ENCODE measurements around the gene KIF6. TPM values are rescaled to one million over a fixed set of nuclear protein-coding genes. Genes with fewer than 3 reads are reported as not detected.

KIF6 gene
- polyA plus RNA-seq, 3 donors: not detected

DNA sequence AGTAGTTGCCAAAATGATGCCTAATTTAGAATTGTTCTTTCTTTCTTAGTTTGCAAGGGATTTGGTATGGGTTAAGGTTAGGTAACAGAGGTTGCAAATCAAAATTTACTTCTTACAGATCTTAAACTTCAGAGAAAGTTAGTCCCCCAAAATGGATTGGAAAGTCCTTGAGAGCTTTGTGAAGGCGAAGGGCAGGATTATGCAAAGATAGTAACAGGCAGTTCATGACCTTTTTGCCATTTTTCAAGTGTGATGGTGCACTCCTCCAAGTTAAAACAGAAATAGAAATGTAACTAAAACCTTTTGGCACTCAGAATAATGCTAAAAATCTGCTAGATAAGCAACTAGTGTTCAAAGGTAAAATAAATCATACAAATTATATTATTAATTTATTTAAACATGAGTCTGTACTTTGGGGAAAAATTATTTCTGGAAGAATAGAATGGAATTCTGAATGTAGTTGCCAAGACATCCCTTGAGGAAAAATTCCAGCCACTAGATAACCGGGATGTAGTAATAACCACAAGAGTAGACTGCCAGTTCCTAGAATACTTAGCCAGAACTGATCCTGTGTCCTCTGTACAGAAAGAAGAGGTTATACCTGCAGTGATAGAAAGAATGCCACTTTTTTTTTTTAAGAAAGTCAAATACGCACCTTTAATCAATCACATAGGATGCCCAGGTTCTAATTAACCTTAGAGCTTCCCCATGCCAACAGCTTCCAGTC lies 35.2 kb upstream of the KIF6 start:
- Histone ChIP-seq H3K9me3 (replicated peaks in 1 of 2; ENCODE audit: control insufficient read depth in 1 of 2, insufficient read depth in 1 of 2, low read length in 2 of 2) (no peaks in the 10 kb centered on the region), H3K36me3 (replicated peaks in 1 of 2; ENCODE audit: control insufficient read depth in 1 of 2, insufficient read depth in 2 of 2, low read length in 2 of 2) (no peaks in the 10 kb centered on the region), H3K27ac (ENCODE audit: low read depth in 1 of 2, low read length in 2 of 2) (no peak overlapping the region), H3K79me2 (ENCODE audit: insufficient read depth, low read length) (no peaks in the 10 kb centered on the region), H3K4me2 (replicated peaks; ENCODE audit: extremely low read depth, low read length, poor library complexity, severe bottlenecking) (no peak overlapping the region), H3K4me1 (ENCODE audit: control insufficient read depth in 1 of 2, insufficient read depth in 2 of 2, low read length in 2 of 2) (no peaks in the 10 kb centered on the region), H3K9ac (ENCODE audit: insufficient read depth, low read length, poor library complexity, severe bottlenecking) (no peak overlapping the region), H3K4me3 (replicated peaks in 1 of 3; ENCODE audit: low read depth in 2 of 3, low read length in 3 of 3) (no peak overlapping the region), H4K20me1 (ENCODE audit: insufficient read depth, low read length) (no peaks in the 10 kb centered on the region), H3K27me3 (ENCODE audit: control insufficient read depth in 2 of 2, insufficient read depth in 2 of 2, low read length in 2 of 2) (no peaks in the 10 kb centered on the region), H2AFZ (ENCODE audit: insufficient read depth, low read depth, low read length, poor library complexity, severe bottlenecking) (no peak overlapping the region)
- DNase-seq: no peak
- Mint-ChIP-seq H3K27me3 (ENCODE audit: low read depth in 3 of 3) (peaks cover 0 to 7% (median 0%) of the 10 kb centered on the region in 3 donors), H3K4me3 (no peak overlapping the region), H3K36me3 (no peaks in the 10 kb centered on the region), H3K27ac (no peak overlapping the region), H3K9me3 (peaks cover 0 to 8% (median 0%) of the 10 kb centered on the region in 7 donors), H3K4me1 (no peaks in the 10 kb centered on the region)
- WGBS (ENCODE audit: insufficient coverage): 100% methylated on average over 1 of the region's 3 CpGs
- TF ChIP-seq, protein P1, sequence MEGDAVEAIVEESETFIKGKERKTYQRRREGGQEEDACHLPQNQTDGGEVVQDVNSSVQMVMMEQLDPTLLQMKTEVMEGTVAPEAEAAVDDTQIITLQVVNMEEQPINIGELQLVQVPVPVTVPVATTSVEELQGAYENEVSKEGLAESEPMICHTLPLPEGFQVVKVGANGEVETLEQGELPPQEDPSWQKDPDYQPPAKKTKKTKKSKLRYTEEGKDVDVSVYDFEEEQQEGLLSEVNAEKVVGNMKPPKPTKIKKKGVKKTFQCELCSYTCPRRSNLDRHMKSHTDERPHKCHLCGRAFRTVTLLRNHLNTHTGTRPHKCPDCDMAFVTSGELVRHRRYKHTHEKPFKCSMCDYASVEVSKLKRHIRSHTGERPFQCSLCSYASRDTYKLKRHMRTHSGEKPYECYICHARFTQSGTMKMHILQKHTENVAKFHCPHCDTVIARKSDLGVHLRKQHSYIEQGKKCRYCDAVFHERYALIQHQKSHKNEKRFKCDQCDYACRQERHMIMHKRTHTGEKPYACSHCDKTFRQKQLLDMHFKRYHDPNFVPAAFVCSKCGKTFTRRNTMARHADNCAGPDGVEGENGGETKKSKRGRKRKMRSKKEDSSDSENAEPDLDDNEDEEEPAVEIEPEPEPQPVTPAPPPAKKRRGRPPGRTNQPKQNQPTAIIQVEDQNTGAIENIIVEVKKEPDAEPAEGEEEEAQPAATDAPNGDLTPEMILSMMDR (IDR thresholded peaks at IDR 0.05): no peak
- intact Hi-C loops (cut with micrococcal nuclease): no loop called here

- Histone ChIP-seq H3K4me3 (replicated peaks in 1 of 3; ENCODE audit: low read depth in 2 of 3, low read length in 3 of 3) (no peak overlapping the region), H3K27ac (ENCODE audit: low read depth in 1 of 2, low read length in 2 of 2) (no peak overlapping the region), H3K9me3 (replicated peaks in 1 of 2; ENCODE audit: control insufficient read depth in 1 of 2, insufficient read depth in 1 of 2, low read length in 2 of 2) (no peaks in the 10 kb centered on the region), H3K36me3 (replicated peaks in 1 of 2; ENCODE audit: control insufficient read depth in 1 of 2, insufficient read depth in 2 of 2, low read length in 2 of 2) (no peaks in the 10 kb centered on the region), H4K20me1 (ENCODE audit: insufficient read depth, low read length) (no peaks in the 10 kb centered on the region), H3K4me2 (replicated peaks; ENCODE audit: extremely low read depth, low read length, poor library complexity, severe bottlenecking) (no peak overlapping the region), H3K9ac (ENCODE audit: insufficient read depth, low read length, poor library complexity, severe bottlenecking) (no peak overlapping the region), H3K27me3 (ENCODE audit: control insufficient read depth in 2 of 2, insufficient read depth in 2 of 2, low read length in 2 of 2) (no peaks in the 10 kb centered on the region), H3K4me1 (ENCODE audit: control insufficient read depth in 1 of 2, insufficient read depth in 2 of 2, low read length in 2 of 2) (no peaks in the 10 kb centered on the region), H2AFZ (ENCODE audit: insufficient read depth, low read depth, low read length, poor library complexity, severe bottlenecking) (no peak overlapping the region), H3K79me2 (ENCODE audit: insufficient read depth, low read length) (no peaks in the 10 kb centered on the region)
- intact Hi-C loops (cut with micrococcal nuclease): no loop called here
- Mint-ChIP-seq H3K27ac (no peak overlapping the region), H3K9me3 (peaks cover 0 to 8% (median 0%) of the 10 kb centered on the region in 7 donors), H3K36me3 (no peaks in the 10 kb centered on the region), H3K27me3 (ENCODE audit: low read depth in 3 of 3) (peaks cover 0 to 7% (median 0%) of the 10 kb centered on the region in 3 donors), H3K4me1 (no peaks in the 10 kb centered on the region), H3K4me3 (no peak overlapping the region)
- DNase-seq: no peak
- WGBS (ENCODE audit: insufficient coverage): no CpG with 5 or more reads among the region's 2 CpGs
- TF ChIP-seq, protein P1 (IDR thresholded peaks at IDR 0.05): no peak
These were observed 33.8 kb upstream of the KIF6 start for GRCh38 chr6:39758905-39759605.

All from CD14-positive monocyte (primary cell).